Activated gamma-delta T cell (primary cell): ENCODE measurements around the gene DMKN.

Experiments used
- DNase-seq: peaks from one replicate; lab custom pipeline; 2025; lab: John Stamatoyannopoulos, UW
- total RNA-seq, 2 donors: gene quantifications; one replicate each; lab custom pipeline; 2026; lab: John Stamatoyannopoulos, UW

The DMKN gene
- total RNA-seq = 1.9 to 3.6 reads per million in 2 donors

- no peak for DNase-seq
Measured at GRCh38 chr19:35513628-35514281, at the start of gene DMKN. DMKN (minus strand) TSS chr19:35513649; CDS start chr19:35513475, 174 bp downstream.

GRCh38 chr19:35562776-35563175 lies 49.3 kb upstream of the DMKN start:
- DNase-seq = no peak

DNA sequence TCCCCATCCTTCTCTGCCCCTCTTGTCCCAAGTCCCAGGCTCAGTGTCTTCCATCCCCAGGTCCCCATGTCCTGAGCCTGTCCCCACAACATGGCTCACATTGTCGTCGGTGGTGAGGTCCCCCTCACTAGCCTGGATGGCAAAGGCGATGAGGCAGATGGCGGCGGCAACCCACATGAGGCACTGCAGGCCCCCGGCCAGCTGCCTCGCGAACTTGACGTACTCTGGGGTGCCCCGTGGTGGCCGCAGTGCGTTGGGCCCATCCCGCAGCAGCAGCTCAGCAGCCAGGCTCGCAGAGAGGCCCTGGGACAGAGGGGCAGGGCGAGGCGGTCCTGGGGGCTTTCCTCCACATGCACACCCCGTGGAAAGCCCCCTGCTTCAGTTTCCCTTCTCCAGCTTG lies 48.9 kb upstream of the DMKN start:
- no peak for DNase-seq

DNA sequence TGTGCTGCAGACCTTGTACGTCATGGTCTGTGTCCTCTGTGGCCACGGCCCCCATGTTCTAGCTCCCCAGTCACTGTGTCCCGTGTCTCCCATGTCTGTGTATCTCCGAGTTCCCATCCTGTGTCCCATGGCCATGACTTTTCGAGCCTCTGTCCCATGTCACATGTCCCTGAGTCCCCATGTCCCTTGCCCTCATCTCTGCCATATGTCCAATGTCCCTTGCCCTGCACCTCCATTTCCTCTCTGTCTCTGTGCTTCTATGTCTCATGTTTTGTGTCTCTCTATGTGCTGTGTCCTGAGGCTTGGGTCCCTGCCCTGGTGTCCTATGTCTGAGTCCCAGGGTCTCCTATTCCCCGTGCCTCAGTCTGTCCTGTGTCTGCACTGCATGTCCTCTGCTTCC lies 48.0 kb upstream of the DMKN start:
- no peak for DNase-seq

GRCh38 chr19:35560677-35561076 lies 47.2 kb upstream of the DMKN start:
- DNase-seq = no peak

DNA sequence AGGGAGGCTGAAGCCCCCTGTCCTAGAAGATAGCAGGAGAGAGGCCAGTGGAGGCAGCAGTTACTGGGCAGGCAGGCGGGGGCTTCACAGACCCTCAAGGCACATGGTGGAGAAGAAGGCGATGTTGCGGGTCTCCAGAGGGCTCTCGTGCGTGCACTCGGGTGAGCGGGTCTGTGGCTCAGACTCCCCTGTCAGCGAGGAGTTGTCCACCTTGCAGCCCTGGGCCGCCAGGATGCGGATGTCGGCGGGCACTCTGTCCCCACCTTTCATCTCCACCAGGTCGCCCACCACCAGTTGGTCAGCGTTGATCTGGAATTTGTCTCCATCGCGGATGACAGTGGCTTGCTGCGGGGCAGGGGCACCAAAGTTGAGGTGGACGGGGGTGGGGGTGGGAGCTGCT lies 46.8 kb upstream of the DMKN start:
- DNase-seq = no peak

GRCh38 chr19:35559781-35560180 lies 46.3 kb upstream of the DMKN start:
- no peak for DNase-seq

DNA sequence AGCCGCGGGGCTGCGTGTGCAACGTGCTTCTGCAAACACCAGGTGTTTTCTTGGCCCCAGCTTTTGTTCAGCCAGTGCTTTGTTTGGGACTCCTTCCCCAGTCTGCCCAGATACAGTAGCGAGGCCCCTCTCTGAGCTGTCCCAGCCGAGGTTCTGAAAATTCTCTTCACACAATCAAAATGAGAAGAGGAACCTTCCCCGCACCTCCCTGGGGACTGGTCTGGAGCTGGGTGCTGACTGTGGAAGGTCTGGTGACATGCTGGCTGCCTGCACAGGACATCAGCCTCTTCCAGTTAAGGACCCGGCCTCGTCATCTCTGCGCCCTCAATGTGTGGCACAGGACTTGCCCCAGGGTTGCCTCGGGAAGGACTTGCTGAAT lies 45.8 kb upstream of the DMKN start:
- no peak for DNase-seq

DNA sequence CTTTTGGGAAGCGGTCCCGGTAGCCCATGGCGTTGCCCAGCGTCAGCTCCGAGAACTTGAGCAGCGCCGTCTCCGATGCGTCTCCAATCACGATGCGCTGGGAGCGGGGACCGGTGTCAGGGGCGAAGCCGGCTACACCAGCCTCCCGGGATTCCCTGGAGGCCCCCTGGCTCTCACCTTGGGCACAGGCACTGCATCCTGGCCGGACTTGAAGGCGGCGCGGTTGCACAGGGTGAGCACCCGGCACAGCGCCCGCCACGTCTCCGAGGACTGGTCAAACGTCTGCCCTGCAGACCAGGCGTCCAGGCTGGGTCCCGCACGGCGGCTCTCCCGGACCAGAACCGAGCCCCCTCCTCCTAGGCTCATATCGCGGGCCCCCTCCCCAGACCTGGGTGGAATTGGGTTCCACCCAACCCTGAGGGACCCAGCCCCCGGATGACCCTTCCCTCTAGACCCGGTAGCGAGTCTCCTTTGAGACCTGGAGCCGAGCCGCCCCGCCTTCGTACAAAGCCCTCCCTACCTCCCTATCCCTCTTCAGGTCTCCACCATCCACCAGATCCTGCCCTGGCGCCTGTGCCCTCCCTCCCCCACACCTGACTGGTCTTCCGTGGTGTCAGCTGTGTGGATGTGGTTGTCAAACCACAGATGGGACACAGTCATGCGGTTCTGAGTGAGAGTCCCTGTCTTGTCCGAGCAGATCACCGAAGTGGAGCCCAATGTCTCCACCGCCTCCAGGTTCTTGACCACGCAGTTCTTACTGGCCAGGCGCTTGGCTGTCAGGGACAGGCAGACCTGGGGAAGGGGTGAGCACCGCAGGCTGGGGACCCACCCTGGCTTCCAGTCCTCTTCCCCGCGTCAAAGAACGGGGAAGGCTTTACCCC lies 45.2 kb upstream of the DMKN start:
- DNase-seq = no peak

DNA sequence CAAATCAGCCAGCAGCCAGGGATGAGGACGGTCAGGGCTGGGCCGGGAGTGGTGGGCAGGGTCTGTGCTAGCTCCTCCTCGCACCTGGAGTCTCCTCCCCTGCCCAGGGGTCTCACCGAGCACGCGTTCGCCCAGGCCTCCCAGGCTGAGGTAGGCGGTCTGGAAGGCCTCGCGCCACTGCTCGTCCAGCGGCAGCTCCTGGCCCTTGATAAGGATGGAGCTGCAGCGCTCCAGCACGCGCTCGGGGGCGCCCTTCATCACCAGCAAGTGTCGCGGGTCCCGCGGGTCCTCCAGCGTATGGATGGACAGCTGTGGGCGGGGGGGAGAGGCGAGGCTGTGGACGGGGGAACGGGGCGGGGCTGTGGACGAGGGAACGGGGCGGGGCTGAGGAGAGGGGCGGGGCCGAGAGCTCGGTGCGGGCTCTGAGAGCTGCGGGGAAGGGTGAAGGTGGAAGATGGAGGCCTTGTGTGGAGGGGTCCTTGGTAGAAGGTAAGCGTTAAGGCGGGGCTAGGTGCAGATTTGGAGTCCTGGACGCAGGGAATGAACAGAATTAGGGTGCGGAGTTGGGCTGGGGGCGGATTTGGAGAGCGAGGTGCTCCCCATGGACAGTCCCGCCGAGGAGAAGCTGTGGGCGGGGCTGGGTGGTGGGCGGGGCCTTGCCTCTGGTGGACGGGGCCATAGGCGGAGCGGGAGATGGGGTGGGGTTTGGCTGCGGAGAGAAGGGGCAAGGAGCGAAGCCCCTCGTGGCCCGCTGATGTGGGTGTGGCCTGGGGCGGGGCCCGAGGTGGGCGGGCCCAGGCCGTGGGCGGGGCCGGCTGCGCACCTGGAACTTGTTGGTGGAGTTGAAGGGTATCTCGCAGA lies 44.3 kb upstream of the DMKN start:
- DNase-seq = no peak

DNA sequence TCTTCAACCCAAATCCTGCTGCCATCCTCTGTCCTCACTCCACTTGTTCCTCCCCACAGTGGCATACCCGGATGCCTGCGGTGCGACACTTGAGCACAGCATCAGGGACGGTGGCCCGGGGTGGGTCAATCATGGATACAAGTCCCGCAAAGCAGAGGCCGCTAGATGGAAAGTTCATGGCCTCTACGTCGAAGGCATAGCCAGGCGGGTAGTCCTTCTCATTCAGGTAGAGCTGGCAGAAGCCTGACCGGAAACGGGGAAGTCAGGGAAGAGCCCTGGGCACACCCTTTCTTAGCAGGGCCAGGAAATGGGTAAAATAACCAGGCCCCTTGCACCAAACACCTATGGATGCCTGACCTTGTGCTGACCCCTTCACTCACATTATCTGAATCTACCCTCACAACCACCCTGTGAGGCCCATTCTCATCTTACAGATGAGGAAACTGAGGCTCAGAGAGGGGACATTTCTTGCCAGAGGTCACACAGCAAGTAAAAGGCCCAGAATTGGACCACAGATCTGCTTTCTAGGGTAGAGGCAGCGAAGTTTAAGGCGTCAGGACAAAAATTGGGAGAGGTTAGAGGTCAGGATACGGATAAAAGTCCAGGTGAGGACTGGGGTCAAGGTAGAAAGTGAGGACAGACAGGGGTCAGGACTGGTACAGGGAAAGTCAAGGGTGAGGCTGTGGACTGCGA lies 43.5 kb upstream of the DMKN start:
- DNase-seq = no peak

GRCh38 chr19:35556025-35556590 lies 42.7 kb upstream of the DMKN start:
- DNase-seq = no peak

- no peak for DNase-seq
Measured at GRCh38 chr19:35555301-35556005, 42.0 kb upstream of the DMKN start.

- no peak for DNase-seq
Measured at GRCh38 chr19:35554076-35554475, 40.6 kb upstream of the DMKN start.

- DNase-seq = no peak
Measured at GRCh38 chr19:35553385-35554000, 40.0 kb upstream of the DMKN start.

DNA sequence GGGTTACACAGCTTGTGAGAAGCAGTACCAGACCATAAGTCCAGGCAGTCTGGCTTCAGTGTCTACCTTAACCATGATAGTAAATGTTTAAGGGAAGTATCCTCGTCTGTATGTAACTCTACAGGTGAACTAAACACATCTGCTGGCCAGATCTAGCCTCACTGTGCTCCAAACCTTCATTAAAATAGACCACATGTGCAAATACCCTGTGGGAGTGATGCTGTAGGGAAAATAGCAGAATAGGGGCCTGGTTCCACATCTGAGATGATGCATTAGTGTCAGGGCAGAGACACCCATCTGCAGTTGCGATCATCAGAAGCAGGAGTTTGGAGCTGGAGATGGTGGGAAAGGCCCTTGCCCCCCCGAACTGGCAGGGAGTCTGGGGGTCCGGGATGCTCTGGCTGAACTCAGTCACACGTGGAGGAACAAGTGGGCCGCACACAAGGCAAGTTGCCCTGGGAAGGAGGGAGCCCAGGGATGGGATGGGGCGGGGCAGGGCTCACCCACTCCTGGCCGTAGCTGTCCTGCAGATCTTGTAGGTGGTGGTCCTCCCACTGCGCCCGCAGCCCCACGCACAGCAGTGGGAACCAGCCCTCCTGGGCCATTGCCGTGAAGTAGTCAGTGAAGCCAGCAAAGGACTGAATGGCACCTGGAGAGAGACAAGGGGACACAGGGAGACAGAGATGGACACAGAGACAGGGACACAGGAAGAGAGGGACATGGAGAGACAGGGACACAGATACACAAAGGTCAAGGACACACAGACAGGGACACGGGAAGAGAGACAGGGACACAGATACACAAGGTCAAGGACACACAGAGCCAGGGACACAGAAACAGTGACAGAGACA lies 39.3 kb upstream of the DMKN start:
- no peak for DNase-seq

GRCh38 chr19:35551091-35551810 lies 37.8 kb upstream of the DMKN start:
- DNase-seq = no peak

GRCh38 chr19:35549879-35550523 lies 36.6 kb upstream of the DMKN start:
- no peak for DNase-seq
